OCI-LY3 (cell line): ENCODE data around the gene GPR135.

ENCODE experiments used
- EZH2phosphoT487 ChIP-seq: fragments of 200-600 bp; shearing (Covaris generic); IDR thresholded peaks from 2 replicates; pipeline ENCODE4 v1.6.1; 2018; ENCODE audit warnings: antibody characterized with exemption, mixed run types, low read depth
- TF ChIP-seq, protein P1 (sequence below): fragments of 200-600, 300-600 bp; sonication (generic); IDR thresholded peaks from 2 replicates; pipeline ENCODE4 v1.5.1; 2014; ENCODE audit warnings: antibody characterized with exemption, low read length, low read depth

DNA sequence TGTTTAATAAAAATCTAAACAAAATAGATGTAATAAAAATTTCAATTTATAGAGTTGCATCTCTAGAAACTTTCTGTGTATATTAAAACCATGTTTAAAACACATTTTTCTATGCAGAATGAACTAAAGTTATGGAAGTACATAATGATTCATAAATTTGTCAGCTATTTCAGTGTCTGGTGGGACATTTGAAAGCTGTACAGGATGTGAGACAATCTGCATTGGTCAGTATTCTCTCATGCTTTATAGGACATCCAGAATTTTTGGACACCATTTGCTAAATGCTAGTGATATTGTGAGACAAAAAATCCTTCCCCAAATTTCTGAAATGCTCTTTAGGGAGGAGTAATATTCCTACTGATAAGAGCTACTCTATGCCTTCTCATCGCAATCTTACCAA lies 13.3 kb downstream of the GPR135 start:
- TF ChIP-seq, protein P1, sequence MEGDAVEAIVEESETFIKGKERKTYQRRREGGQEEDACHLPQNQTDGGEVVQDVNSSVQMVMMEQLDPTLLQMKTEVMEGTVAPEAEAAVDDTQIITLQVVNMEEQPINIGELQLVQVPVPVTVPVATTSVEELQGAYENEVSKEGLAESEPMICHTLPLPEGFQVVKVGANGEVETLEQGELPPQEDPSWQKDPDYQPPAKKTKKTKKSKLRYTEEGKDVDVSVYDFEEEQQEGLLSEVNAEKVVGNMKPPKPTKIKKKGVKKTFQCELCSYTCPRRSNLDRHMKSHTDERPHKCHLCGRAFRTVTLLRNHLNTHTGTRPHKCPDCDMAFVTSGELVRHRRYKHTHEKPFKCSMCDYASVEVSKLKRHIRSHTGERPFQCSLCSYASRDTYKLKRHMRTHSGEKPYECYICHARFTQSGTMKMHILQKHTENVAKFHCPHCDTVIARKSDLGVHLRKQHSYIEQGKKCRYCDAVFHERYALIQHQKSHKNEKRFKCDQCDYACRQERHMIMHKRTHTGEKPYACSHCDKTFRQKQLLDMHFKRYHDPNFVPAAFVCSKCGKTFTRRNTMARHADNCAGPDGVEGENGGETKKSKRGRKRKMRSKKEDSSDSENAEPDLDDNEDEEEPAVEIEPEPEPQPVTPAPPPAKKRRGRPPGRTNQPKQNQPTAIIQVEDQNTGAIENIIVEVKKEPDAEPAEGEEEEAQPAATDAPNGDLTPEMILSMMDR, result no peak
- no peak for TF ChIP-seq EZH2phosphoT487
